A673 (cell line): ENCODE measurements around the gene ATF7IP2.

Experiments used
- EZH2 ChIP-seq: fragments of 200-600 bp; sonication (generic); IDR thresholded peaks from 2 replicates; pipeline ENCODE4 v1.6.1; 2017; ENCODE audit warnings: borderline replicate concordance, low read depth, mild to moderate bottlenecking, mixed read lengths, antibody characterized with exemption, low read length; ENCODE audit not compliant: poor library complexity, severe bottlenecking
- TF ChIP-seq, protein P1 (sequence below): fragments of 300-800, 200-600 bp; sonication (generic); conservative IDR thresholded peaks from 2 replicates; pipeline ENCODE4 v1.5.1; 2017; ENCODE audit warnings: low read depth, mild to moderate bottlenecking, antibody characterized with exemption, low read length, moderate library complexity, mixed read lengths

DNA sequence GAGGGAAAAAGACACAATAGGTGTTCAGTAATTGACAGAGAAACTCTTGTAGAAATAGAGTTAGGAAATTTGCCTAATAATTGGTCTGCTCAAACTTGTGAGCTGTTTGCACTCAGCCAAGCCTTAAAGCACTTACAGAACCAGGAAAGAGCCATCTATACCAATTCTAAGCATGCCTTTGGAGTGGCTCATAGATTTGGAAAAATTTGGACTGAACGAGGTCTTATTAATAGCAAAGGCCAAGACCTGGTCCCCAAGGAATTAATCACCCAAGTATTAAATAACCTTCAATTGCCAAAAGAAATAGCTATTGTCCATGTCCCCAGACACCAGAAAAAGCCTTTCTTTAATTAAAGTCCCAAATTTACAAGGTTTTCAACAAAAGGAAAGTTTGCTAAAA, 104.3 kb downstream of the ATF7IP2 start:
- TF ChIP-seq, protein P1, sequence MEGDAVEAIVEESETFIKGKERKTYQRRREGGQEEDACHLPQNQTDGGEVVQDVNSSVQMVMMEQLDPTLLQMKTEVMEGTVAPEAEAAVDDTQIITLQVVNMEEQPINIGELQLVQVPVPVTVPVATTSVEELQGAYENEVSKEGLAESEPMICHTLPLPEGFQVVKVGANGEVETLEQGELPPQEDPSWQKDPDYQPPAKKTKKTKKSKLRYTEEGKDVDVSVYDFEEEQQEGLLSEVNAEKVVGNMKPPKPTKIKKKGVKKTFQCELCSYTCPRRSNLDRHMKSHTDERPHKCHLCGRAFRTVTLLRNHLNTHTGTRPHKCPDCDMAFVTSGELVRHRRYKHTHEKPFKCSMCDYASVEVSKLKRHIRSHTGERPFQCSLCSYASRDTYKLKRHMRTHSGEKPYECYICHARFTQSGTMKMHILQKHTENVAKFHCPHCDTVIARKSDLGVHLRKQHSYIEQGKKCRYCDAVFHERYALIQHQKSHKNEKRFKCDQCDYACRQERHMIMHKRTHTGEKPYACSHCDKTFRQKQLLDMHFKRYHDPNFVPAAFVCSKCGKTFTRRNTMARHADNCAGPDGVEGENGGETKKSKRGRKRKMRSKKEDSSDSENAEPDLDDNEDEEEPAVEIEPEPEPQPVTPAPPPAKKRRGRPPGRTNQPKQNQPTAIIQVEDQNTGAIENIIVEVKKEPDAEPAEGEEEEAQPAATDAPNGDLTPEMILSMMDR = no peak
- TF ChIP-seq EZH2 = no peak
